Activated B cell treated with CpG ODN at 0.5 μM for 24 hours (primary cell): ENCODE results near the gene NPAS3. TPM values are rescaled to one million over a fixed set of nuclear protein-coding genes. Genes with fewer than 3 reads are reported as not detected.

Experiments used
- ATAC-seq: fragments of 200-7000 bp; cut with Tn5 transposase; one replicate; pipeline ENCODE4 v1.10.0; 2021; ENCODE audit warnings: low read depth, mild to moderate bottlenecking, moderate library complexity
- CTCF ChIA-PET: fragments of 350-600 bp; sonication (Branson Sonifier 250); formaldehyde crosslinking; loops from one replicate; lab custom pipeline; 2021; ENCODE audit warnings: antibody characterized with exemption; lab: Charles Lee
- POLR2A ChIA-PET: fragments of 350-600 bp; sonication (Branson Sonifier 250); formaldehyde crosslinking; loops from one replicate; lab custom pipeline; 2021; ENCODE audit warnings: antibody characterized with exemption; lab: Charles Lee
- DNase-seq: peaks from one replicate; pipeline ENCODE4 v3.0.0; 2022
- H3K27ac Mint-ChIP-seq: one replicate; pipeline ENCODE4 v1.8.0; 2020; ENCODE audit warnings: mixed read lengths
- H3K27me3 Mint-ChIP-seq: one replicate; pipeline ENCODE4 v1.8.0; 2021; ENCODE audit warnings: mixed read lengths
- H3K36me3 Mint-ChIP-seq: one replicate; pipeline ENCODE4 v1.8.0; 2021; ENCODE audit warnings: low read depth, mixed read lengths
- H3K4me1 Mint-ChIP-seq: one replicate; pipeline ENCODE4 v1.8.0; 2021; ENCODE audit warnings: mixed read lengths
- H3K4me3 Mint-ChIP-seq: one replicate; pipeline ENCODE4 v1.8.0; 2020; ENCODE audit warnings: mild to moderate bottlenecking, mixed read lengths
- H3K9me3 Mint-ChIP-seq: one replicate; pipeline ENCODE4 v1.8.0; 2020; ENCODE audit warnings: mixed read lengths
- intact Hi-C: fragments of 100-400 bp; cut with micrococcal nuclease; formaldehyde crosslinking; loops from one replicate; pipeline ENCODE4 v1.15.1; 2024
- total RNA-seq: library from RNA; stranded (reverse); gene quantifications from 2 replicates; pipeline ENCODE4 v1.2.3, GENCODE V29; 2022
- TF ChIP-seq, protein P1 (sequence below): fragments of 200-600 bp; IDR thresholded peaks from one replicate; pipeline ENCODE4 v1.8.0; 2022; ENCODE audit warnings: antibody characterized with exemption, mild to moderate bottlenecking

Gene NPAS3
- total RNA-seq, 1 donor from 2014 or later, result not detected

DNA sequence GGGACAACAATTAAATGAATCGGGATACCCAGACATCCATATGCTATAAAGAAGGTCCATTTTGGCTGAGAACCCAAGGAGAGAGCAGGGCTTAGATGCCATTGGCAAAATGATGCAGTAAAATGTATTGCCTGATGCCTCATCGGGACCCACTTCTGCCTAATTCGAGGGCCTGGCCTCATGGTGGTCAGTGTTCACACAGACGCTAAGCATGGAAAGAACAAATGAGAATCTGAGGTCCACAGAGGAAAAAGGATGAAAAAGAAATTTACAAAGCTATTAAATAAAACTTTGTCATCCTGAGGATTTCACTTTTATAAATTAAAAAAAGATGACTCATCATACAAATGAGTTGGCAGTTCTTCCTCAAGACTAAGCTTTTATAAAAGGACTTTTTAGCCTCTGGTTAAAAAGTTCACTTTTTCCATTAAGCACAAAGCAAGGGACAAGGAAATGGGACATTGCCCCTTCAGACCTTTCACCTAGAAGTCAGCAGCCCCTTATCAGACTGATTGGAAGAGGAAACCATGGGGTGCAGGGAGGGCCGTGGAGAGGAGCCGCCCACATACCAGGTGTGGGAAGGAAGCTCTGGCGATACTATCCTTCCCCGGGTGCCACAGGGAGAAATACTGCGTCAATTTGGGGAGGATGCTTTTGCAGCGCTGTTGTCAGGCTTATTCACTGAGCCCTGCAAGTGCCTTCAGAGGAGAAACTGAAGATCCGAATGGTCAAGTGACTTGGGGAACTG is 836.2 kb downstream of the NPAS3 start:
- H3K4me1 Mint-ChIP-seq, result no peaks in the 10 kb centered on the region
- H3K9me3 Mint-ChIP-seq, result no peaks in the 10 kb centered on the region

DNA sequence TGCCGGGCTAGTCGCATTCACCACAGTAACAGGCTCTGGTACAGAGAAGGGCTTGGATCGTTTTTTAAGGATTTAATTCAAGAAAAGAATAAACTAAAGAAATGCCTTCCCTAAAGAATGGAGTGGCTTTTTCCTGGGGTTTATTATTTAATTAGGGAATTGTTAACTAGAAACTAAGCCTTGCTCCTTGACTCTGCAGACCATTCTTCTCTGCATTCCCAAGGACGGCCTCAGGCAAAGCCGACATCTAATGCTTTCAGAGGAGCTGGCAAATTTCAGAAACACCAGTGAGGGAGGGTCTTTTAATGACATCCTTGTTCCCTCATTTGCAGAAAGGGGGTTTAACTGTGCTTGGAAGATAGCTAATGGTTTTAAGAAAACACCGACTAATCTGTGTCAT is 838.2 kb downstream of the NPAS3 start:
- Mint-ChIP-seq H3K27ac (no peak overlapping the region), H3K27me3 (no peaks in the 10 kb centered on the region), H3K4me1 (no peaks in the 10 kb centered on the region), H3K4me3 (no peak overlapping the region), H3K9me3 (no peaks in the 10 kb centered on the region), H3K36me3 (no peaks in the 10 kb centered on the region)
- intact Hi-C loops, result no loop called here
- TF ChIP-seq, protein P1, sequence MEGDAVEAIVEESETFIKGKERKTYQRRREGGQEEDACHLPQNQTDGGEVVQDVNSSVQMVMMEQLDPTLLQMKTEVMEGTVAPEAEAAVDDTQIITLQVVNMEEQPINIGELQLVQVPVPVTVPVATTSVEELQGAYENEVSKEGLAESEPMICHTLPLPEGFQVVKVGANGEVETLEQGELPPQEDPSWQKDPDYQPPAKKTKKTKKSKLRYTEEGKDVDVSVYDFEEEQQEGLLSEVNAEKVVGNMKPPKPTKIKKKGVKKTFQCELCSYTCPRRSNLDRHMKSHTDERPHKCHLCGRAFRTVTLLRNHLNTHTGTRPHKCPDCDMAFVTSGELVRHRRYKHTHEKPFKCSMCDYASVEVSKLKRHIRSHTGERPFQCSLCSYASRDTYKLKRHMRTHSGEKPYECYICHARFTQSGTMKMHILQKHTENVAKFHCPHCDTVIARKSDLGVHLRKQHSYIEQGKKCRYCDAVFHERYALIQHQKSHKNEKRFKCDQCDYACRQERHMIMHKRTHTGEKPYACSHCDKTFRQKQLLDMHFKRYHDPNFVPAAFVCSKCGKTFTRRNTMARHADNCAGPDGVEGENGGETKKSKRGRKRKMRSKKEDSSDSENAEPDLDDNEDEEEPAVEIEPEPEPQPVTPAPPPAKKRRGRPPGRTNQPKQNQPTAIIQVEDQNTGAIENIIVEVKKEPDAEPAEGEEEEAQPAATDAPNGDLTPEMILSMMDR, result no peak
- DNase-seq (no peak), ATAC-seq (no peak)
- ChIA-PET POLR2A (no interaction called here), CTCF (no interaction called here)

More for the DNA sequence above, 836.2 kb downstream of the NPAS3 start:
- DNase-seq (no peak), ATAC-seq (no peak)
- ChIA-PET CTCF (no interaction called here), POLR2A (no interaction called here)
- intact Hi-C loops, result no loop called here
- TF ChIP-seq, protein P1, result no peak
- H3K27me3 Mint-ChIP-seq, result no peaks in the 10 kb centered on the region
- H3K27ac Mint-ChIP-seq, result no peak overlapping the region
- H3K4me3 Mint-ChIP-seq, result no peak overlapping the region
- no peaks in the 10 kb centered on the region for H3K36me3 Mint-ChIP-seq

DNA sequence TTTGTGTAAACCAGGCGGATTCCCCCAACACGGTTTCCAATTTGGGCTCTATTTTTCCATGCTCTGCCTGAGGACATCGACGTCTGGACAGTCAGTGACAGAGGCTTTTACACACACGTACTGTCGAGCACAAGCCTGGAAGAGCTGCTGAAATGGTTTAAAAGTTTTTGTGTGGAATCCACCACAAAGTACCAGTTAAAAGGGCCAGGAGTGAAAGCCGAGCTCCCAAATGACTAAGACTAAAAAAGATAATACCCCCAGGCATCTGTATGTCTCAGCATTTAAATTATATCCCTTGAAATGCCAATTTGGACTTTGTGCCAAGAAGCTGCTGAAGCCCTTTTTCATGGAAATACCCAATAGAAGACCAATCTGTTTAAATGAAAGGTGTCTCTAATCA is 839.0 kb downstream of the NPAS3 start:
- no peak for DNase-seq
- Mint-ChIP-seq H3K27me3 (no peaks in the 10 kb centered on the region), H3K27ac (no peak overlapping the region), H3K4me3 (no peak overlapping the region), H3K36me3 (no peaks in the 10 kb centered on the region), H3K4me1 (no peaks in the 10 kb centered on the region), H3K9me3 (no peaks in the 10 kb centered on the region)
- ATAC-seq, result no peak
- intact Hi-C loops, result no loop called here
- POLR2A ChIA-PET, result no interaction called here
- CTCF ChIA-PET, result no interaction called here
- TF ChIP-seq, protein P1, result no peak

DNA sequence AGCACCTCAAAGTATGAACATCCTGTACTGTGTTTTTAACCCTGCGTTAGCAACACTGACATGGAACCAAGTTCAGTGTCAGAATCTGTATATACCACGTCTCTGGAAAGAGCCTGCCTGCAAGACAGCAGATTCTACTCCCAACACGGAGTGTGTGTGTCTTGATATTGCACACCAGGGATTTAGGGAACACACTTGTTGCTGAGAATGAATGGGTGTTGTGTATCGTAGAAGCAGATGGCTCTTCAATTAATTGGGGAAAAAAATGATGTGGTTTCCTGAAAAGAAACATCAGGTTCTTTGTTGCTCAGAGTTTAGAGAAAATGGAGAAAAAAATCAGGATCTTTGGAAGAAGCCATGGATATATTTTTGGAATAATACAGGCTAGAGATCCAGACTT is 841.4 kb downstream of the NPAS3 start:
- Mint-ChIP-seq H3K27ac (no peak overlapping the region), H3K9me3 (no peaks in the 10 kb centered on the region), H3K4me3 (no peak overlapping the region), H3K4me1 (no peaks in the 10 kb centered on the region), H3K36me3 (no peaks in the 10 kb centered on the region), H3K27me3 (peaks cover 2% of the 10 kb centered on the region)
- no peak for ATAC-seq
- TF ChIP-seq, protein P1, result no peak
- no peak for DNase-seq
- intact Hi-C loops, result no loop called here
- CTCF ChIA-PET, result interaction anchor here (1.6 kb wide), 1 partner anchor 13 kb away, joined by 4 read pairs; no protein-coding TSS in a partner anchor
- POLR2A ChIA-PET, result no interaction called here

DNA sequence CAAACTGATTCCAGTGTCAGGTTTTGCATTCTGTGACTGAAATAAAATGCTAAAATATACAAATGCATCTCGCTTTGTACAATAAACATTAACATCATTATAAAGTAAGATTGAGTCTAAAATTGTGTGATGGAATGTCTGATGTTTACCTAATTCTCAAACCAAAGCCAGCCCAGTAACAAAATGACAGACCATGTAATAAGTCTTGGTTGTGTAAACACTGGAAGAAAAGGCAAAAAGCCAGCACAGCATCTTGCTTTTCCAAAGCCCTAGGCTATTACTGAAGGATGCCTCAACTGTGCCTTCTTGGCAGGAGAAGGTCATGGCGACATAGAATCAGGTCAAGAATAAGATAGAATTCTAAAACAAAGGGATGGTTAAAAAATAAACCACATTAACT is 842.6 kb downstream of the NPAS3 start:
- ChIA-PET POLR2A (no interaction called here), CTCF (interaction anchor here (3.5 kb wide), 1 partner anchor 12 kb away, joined by 15 read pairs; no protein-coding TSS in a partner anchor)
- H3K9me3 Mint-ChIP-seq, result no peaks in the 10 kb centered on the region
- no peaks in the 10 kb centered on the region for H3K36me3 Mint-ChIP-seq
- TF ChIP-seq, protein P1, result no peak
- no peaks in the 10 kb centered on the region for H3K4me1 Mint-ChIP-seq
- intact Hi-C loops, result no loop called here
- peaks cover 2% of the 10 kb centered on the region for H3K27me3 Mint-ChIP-seq
- ATAC-seq (no peak), DNase-seq (no peak)
- H3K27ac Mint-ChIP-seq, result no peak overlapping the region
- H3K4me3 Mint-ChIP-seq, result no peak overlapping the region
